NCI-H226 (cell line): ENCODE measurements around the gene PPP2R5C.

ENCODE experiments used
- DNase-seq: peaks from one replicate; pipeline ENCODE4 v3.0.0-alpha.2; 2015

Gene PPP2R5C

DNA sequence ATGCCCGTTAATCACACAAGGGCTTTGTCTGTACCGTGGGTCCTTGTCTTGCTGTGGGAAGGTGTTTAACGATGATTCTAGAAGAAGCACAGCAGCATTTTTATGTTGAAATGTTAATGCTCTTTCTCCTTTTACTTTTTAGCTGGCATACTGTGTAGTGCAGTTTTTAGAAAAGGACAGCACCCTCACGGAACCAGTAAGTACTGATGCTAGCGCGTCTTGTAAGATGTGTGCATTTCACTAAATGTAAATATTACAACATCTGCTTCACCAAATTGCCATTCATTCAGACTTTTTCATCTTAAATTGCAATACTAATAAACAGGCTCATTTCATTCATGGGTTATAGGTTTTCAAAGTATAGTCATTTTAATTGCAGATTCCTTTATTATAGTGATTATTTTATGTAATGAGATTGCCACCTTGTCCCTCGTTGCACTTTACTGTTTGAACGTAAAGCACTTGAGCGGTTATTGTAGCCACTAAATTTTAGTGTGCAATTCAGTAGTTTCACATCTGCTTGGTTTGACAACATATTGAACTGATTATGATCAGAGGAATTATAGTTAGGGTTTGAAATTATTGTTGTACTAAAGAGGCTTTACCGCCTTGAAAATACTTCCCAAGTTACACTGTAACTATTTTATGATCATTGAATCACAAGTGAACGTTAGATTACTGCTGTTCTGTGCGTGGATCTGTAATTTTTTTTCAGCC lies 133.0 kb downstream of the PPP2R5C start:
- DNase-seq = no peak

DNA sequence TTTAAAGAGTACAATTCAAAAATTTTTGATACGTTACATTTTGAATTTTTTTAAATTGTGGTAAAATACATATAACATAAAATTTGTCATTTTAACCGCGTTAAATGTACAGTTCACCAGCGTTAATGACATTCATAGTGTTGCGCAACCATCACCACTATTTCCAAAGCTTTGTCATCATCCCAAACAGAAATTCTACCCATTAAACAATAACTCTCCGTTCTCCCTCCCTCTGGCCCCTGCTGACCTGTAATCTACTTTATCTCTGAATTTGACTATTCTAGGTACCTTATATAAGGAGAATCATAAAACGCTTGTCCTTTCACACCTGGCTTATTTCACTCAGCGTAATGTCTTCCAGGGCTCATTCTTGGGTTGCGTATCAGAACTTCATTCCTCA lies 133.7 kb downstream of the PPP2R5C start:
- no peak for DNase-seq

DNA sequence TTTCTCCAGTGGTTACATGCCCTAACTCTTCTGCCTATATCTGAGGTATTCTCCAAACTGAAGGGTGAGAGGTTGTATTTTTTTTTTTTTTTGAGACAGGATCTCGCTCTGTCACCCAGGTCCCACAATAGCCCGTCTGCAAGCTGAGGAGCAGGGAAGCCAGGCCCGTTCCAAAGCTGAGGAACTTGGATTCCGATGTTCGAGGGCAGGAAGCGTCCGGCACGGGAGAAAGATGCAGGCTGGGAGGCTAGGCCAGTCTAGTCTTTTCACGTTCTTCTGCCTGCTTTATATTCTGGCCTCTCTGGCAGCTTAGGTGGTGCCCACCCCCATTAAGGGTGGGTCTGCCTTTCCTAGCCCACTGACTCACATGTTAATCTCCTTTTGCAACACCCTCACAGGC lies 135.8 kb downstream of the PPP2R5C start:
- DNase-seq = no peak

DNA sequence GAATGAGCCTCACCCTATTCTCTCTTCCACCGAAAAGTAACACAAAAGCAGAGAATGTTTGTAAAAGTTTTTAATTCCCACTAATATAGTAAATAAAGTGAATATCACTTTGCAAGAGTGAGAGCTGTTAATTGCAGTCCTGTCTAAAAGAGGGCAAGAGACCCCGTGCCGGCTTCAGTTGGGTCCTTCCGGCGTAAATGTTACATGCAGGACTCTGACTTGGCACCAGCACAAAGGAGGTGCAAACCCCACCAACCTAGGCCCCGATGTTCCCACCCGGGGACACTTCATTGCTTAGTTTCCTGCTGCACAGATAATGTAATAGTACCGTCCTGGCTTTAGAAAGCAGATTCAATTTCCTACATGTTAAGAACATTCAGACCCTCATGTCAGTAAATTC lies 136.9 kb downstream of the PPP2R5C start:
- no peak for DNase-seq

DNA sequence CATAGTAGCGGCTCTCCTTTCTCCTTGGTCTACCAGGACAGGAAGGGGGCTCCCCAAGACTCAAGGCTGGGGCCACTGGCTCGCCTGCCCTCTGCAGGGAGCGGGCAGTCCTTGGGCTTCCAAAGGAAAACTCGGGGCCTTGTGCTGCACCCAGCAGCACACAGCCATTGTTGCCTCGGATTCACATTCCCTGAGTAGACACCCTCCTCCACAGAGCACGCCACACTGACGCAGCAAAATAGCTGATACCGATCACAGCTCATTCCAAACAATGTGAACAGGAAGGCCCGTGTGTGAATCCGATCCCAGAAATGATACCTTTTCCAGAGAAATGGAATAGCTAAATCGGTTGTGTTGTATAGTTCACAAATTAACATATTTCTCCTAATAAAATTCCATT lies 137.8 kb downstream of the PPP2R5C start:
- no peak for DNase-seq

DNA sequence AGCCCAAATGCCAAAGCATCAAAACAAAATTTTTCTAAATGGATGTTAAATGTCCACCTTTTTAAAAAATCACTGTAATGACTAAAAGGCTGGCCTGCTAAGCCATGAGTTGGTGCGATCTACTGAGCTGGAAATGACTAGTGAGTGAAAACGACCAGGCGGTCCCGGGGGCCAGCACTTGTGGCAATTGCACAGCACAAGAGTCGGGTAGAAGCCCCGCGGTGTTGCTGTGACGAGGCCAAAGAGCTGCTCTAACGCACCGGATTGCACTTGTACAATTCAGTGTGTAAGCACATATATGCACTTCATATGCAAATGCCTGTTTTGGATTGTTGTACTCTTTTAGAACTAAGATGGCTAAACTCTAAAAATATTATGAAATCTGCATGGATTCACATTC lies 138.7 kb downstream of the PPP2R5C start:
- no peak for DNase-seq

DNA sequence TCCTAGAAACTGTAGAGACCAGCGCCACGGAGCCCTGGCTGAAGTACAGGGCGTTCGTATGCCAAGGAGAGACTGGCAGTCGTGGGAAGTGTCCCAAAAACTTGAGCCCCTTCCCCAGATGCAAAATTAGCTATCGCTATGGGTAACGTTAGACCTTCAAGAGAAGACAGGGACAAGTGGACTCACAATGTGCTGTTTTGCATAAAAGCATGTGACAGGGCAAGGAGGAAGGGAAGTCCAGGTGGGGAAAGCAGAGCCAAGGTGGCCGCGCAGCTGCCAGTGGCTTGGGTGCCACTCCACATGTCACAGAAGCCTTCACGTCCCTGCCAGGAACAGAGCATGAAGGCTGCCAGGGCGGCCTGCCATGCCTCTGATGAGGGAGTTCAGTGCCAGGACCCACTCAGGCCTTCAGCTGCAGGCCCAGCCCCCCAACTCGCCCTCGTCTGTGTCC lies 141.6 kb downstream of the PPP2R5C start:
- no peak for DNase-seq

DNA sequence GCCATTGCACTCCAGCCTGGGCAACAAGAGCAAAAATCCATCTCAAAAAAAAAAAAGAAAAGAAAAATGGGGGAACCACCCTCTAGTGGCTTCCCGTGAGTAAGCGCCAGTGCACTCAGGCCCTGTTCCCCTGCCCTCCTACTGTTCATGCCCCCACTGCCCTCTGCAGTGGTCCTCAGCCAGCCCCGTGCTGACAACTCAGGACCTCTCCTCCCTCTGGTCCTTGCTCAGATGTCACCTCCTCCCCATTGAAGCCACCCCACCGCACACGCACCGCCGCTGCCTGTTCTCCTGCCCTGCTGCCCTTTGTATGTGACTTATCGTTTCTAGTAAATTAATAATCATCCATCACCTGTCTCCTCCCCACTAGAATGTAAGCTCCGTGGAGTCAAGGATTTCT lies 144.1 kb downstream of the PPP2R5C start:
- DNase-seq = no peak

DNA sequence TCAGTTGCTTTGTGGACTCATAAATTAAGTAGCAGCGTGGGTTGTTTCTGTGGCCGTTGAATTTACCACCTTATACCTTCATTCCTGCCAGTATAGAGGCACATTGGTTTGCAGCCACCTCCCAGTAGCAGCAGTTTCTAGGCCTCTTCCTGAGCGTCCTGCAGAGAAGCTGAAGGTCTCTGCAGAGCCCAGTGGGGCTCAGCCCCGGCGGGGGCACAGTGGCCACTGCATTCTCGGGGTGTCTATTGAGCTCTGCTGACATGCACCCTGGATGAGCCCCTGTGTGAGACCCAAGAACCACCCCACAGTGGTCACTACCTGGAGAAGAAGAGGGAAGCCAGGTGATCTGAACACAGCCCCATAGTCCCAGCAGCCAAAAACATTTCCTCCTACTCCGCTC lies 145.1 kb downstream of the PPP2R5C start:
- no peak for DNase-seq

DNA sequence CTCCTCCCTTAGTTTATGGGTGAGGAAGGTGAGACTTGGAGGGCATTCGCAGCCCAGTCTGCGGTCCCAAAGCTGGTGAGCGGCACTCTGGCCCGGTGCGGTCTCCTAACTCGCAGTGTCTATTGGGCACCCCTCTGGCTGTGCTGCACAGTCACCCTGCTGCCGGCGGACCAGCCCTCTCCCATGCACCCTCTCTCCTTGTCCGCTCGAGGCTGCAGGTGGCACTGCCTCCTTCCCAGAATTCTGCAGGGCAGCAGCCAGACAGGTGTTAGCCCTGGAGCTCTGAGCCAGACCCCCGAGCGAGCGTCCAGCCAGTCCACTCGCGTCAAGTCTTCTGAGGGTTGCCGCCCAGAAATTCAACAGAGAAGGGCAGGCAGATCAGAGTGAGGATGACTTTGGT lies 146.1 kb downstream of the PPP2R5C start:
- no peak for DNase-seq

DNA sequence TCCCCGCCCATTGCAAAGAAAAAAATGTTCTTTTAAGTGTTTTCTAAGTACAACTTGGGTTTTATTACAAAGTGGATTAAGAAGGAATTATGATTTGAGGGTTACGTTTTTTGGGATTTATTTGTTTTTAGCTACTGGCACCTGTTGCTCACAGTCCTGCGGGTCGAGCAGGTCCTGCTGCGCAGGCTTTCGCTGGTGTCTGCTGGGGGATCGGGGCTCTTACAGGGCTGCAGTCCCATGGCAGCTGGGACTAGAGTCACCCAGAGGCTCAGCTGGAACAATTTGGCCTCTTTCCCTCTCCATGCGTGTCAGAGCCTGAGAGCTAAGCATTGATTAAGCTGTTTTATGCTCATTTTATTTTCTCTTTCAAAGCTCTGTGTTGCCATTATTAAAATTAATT lies 147.3 kb downstream of the PPP2R5C start:
- no peak for DNase-seq

DNA sequence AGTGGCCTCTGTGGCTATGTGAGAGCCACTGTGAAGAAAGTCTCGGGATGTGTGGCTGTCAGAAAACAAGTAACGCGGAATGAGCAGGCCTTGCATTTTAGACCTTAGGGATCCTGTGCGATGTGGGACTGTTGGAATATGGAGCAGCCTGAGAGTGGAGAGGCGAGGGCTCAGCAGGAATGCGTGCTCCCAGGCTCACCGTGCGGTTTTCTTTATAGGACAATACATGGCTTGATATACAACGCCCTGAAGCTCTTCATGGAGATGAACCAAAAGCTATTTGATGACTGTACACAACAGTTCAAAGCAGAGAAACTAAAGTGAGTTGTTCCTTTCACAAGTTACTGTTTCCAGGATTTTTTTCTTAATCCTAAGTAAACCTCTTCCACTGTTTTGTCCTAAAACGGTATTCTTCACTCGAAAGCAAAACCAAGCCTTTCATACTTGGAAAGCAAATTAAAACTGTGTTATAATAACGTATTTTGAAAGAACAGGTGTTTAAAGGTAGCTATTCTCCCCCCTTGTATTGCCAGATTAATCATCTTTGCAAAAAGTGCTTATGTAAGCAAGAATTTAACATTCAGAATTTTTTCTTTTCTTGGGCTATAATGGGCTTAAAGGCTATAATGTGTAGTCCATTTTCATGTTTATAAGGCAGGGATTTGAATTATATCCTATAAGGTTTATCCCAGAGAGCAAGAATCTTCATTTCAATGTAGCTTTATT lies 148.0 kb downstream of the PPP2R5C start:
- no peak for DNase-seq

DNA sequence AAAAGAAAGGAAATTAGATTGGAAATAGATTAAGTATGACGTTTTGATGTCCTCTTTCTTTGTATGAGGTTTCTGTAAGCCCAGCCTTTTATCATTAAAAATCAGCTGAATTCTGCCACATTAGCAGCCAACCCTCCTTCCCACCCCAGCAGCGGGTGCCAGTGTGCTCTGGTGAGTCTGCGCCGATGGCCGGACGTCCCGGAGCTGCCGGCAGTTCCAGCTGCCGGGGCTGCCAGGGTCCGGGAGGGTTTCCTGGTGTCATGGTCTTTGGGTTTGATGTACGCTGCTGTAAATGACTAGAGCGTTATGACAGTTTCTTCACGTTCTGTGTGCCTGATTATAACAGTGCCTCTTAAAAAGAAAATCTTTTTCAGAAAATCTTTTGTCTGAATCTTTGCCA lies 151.3 kb downstream of the PPP2R5C start:
- DNase-seq = no peak

DNA sequence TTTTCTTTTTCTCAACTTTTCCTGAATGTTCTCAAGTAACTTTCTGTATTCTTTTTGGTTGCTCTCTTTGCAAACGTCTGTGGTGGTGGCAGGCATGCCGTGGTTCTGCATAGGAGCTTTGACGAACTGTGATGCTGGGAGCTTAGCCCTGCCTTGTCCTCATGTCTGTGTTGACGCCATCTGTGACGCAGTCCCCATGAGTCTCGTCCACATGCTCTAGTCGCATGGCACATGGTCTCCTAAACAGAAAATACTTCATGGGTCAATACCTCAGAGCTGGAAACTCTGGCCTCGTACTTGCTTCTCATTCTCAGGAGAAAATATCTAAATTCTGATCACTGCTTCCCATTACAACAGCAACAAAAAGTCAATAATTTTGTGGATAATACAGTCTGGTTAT lies 152.6 kb downstream of the PPP2R5C start:
- DNase-seq = no peak

DNA sequence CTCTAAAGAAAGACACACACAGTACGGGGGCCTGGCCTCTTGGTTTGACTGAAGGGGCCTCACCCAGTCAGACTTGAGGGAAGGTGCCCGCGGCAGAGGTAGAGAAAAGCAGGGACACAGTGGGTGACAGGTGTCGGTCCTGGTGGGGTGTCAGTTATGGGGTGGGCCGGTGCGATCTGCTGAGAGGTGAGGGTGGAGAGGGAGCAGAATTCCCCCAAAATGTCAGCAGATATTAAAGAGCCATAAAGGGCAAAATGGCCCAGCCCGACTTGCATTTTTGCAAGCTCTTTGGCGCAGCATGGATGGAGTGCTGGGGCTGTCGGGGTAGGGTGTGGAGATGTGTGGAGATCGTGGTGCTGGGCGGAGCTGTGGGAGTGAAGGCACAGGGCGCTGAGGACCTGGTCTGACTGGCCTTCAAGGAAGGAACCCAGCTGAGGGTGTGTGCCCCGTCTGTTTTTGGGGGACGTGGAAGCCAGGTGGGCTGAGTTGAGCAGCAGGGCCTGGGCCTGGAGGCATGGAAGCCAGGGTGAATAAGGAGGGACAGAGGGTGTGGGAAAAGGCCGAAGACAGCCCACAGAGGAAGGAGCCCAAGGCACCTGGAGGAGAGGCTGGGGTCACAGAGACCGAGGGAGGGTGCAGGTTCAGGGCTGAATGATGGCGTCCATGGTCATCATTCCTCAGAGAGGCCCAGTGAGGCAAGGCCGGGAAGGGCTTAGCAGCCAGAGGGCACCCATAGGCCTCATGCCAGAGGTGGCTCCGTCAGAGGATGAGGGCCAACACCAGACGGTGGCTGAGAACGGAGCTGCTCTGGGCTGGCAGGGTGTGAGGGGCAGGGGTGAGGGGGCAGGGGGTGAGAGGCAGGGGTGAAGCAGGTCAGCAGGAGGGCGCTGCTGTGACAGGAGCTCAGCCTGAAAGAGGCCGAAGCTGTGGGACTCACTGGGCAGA lies 154.6 kb downstream of the PPP2R5C start:
- DNase-seq = no peak

DNA sequence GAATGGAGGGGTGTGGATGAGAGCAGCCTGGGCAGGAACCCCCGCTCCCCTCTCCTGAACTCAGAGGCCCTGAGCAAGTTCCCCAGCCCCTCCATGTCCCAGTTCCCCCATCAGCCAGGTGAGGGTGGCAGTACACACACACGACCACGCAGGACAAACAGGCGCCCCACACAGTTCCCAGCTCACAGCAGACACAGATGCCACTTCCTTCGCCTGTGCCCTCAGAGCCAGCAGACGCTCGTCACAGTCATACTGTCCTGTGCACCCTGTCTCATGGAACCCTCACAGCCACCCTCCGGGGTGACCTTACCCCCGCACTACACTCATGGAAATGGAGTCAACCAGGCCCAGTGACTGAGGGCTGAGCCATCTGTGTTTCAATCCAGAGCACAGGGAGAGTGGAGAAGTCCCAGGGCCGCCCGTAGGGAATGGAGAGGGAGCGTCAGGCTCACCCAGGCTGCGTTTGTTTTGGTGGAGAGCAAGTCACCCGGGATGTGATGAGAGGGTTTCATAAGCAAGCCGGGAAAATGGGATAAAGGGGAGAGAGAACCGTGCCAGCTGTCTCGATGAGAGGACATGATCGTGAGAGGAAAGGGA lies 155.4 kb downstream of the PPP2R5C start:
- no peak for DNase-seq

DNA sequence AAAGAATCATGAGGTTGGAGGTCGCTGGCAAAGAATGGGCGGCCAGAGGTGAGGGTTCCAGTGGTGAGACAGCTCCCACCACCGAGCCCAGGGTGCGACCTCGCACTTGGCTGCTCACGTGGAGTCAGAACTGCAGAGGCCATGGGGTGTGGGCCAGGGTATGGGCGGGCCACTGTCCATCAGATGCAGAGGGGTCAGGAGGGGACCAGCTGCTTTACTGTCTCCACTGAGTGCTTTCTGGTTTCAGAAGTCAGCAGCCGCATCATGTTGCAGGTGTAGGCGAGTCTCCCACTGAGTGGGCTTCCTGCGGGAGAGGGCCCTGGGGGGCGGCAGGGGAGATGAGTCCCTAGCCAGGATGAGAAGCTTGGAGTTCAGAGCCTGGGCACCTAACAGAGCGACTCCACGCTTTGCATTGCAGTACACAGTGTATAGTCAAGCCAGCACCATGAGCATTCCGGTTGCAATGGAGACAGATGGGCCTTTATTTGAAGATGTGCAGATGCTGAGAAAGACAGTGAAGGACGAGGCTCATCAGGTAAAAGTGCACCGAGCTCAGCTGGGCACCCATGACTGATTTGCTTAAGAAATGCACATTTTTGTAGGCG lies 156.0 kb downstream of the PPP2R5C start:
- no peak for DNase-seq

DNA sequence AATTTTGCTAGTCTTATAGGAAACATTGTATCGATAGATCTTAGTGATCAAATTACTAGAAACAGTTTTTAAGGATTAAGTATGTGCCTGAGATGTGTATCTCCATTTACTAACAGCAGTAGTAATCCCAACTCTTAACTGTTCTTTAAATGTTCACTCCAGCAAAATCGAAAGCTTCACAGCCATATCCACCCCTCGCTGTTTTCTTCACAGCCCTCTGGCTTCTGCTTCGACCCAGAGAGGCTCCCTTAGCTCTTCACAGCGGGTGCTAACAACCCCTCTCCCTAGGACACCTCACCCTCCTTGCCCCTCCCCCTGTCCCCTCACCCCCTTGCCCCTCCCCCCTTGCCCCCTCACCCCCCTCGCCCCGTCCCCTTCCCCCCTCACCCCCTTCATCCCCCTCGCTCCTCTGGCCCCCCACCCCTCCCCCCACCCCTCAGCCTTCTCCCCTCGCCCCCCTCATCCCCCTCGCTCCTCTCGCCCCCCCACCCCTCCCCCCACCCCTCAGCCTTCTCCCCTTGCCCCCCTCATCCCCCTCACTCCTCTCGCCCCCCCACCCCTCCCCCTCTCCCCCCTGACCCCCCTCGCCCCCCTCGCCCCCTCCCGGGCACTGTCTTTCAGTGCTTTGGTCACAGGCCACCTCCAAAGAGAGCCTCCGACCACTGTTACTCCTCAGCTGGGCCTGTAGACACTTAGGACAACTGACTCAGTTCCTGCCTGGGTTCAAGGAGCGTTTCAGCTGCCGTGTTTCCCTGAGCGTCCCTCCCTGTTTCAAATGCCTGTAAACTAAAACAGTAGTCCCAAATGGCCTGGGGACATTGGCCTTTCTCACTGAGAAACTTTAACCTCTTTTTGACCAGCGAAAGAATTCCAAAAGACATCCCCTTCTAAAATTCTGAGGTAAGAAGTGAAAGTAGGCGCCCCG lies 156.8 kb downstream of the PPP2R5C start:
- DNase-seq = no peak

DNA sequence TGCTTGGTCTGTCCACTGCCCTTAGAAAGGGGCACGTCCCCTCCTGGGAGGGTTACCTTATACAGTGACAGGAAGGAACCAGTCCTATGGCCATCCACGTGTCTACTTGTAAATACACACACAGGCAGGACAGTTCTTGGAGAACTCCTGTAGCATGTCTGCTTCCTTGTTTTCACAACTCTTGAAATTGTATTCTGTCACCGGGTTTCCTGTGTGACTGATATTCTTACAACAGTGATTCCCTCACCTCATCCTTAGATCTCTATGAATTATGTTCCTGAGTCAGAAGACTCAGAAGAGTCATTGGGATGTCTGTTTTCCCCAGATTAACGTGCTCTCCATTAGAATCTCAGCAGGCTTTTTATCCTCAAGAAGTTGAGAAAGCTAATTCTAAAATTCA lies 158.8 kb downstream of the PPP2R5C start:
- no peak for DNase-seq

DNA sequence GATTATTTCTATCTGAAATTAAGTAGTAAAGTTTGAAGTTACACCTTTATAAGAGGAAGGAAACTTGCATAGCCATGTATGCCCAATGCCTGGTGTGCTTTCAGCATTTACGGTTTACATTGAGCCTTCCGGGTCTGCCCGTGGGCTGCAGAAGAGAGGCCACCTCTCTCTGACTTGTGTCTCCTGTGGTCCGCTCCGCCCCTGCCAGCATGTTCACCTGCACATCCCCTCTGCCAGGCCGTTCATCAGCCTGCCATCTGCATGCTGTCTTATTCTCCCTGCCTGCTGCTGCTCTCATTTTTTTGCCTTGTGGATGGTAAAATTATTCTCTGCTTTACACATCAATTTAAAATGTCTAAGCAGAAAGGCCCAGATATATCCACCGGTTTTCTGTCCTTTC lies 161.4 kb downstream of the PPP2R5C start:
- DNase-seq = no peak

DNA sequence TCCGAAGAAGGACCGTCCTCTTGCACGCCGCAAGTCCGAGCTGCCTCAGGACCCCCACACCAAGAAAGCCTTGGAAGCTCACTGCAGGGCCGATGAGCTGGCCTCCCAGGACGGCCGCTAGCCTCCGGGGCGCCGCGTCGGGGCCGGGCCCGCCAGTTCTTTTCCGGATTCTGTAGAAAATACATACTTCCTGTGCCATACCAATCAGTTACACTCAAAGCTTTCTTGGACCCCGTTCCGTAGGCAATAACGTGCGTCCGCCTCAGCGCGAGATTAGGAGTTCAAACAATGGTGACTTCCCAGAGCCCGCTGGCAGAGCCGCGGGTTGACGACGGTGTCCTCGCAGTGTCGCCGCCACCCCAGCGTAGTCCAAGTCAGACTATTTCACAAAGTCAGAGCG lies 163.6 kb downstream of the PPP2R5C start:
- no peak for DNase-seq

DNA sequence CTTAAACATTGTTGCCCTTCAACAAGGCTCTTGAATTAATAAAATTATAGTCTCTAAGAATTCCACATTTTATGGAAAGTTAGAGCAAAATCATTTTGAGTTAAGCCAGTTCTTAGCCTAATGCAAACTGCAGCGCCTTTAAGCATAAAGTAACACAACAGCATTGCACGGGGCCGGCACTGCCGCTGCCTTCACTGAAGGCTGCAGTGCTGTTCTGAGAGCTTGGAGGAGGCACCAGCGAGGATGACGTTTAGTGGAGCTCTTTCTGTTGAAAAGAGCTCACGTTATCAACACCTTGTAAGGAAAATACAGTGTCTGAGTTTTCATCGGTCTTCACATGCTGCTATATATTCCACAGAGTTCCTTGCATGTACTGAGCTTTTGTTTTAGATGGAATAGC lies 164.6 kb downstream of the PPP2R5C start:
- no peak for DNase-seq
